Natural killer cell (primary cell): ENCODE results near the gene ACKR4. TPM values are rescaled to one million over a fixed set of nuclear protein-coding genes. Genes with fewer than 3 reads are reported as not detected.

Source experiments
- ATAC-seq, 3 donors: fragments of 150-1000 bp in 2 of 3; fragments of 200-7000 bp in 1 of 3; cut with Tn5 transposase; 1 replicate in 1 of 3; 2 replicates in 2 of 3; pipeline ENCODE4 v1.10.0; 2021; ENCODE audit warnings: mild to moderate bottlenecking in 2 of 3, moderate library complexity in 2 of 3
- DNase-seq, 2 donors: peaks; one replicate each; pipeline versions ENCODE4 v3.0.0 to v3.0.0-alpha.2; 2013 to 2021; ENCODE audit warnings: mixed read lengths in 1 of 2
- H3K27ac ChIP-seq: one replicate; pipeline ENCODE4 v1.5.1; 2013; ENCODE audit warnings: mild to moderate bottlenecking, low read length
- H3K27me3 ChIP-seq: one replicate; pipeline ENCODE4 v1.6.1; 2013; ENCODE audit warnings: low read length; ENCODE audit not compliant: control insufficient read depth, insufficient read depth
- H3K36me3 ChIP-seq: one replicate; pipeline ENCODE4 v1.6.1; 2013; ENCODE audit warnings: low read length; ENCODE audit not compliant: control insufficient read depth, insufficient read depth
- H3K4me1 ChIP-seq: one replicate; pipeline ENCODE4 v1.6.1; 2013; ENCODE audit warnings: low read length; ENCODE audit not compliant: control insufficient read depth, insufficient read depth
- H3K4me3 ChIP-seq: one replicate; pipeline ENCODE4 v1.5.1; 2013; ENCODE audit warnings: low read length
- H3K9me3 ChIP-seq: one replicate; pipeline ENCODE4 v1.6.1; 2013; ENCODE audit warnings: low read length; ENCODE audit not compliant: control insufficient read depth, insufficient read depth
- H3K27ac Mint-ChIP-seq, 2 donors: one replicate each; pipeline ENCODE4 v1.8.0; 2022; ENCODE audit warnings: mild to moderate bottlenecking in 2 of 2, mixed read lengths in 2 of 2, moderate library complexity in 1 of 2
- H3K27me3 Mint-ChIP-seq, 2 donors: one replicate each; pipeline ENCODE4 v1.8.0; 2022; ENCODE audit warnings: low read depth in 2 of 2, mixed read lengths in 2 of 2
- H3K36me3 Mint-ChIP-seq: one replicate; pipeline ENCODE4 v1.8.0; 2022; ENCODE audit warnings: mixed read lengths
- H3K4me1 Mint-ChIP-seq, 2 donors: one replicate each; pipeline ENCODE4 v1.8.0; 2022; ENCODE audit warnings: mixed read lengths in 2 of 2
- H3K4me3 Mint-ChIP-seq: one replicate; pipeline ENCODE4 v1.8.0; 2022; ENCODE audit warnings: mild to moderate bottlenecking, moderate library complexity, mixed read lengths
- H3K9me3 Mint-ChIP-seq, 2 donors: one replicate each; pipeline ENCODE4 v1.8.0; 2022; ENCODE audit warnings: mixed read lengths in 2 of 2
- WGBS: methylation state at CpG from one replicate; pipeline ENCODE4 v1.1.7; 2013; ENCODE audit warnings: missing lambda C conversion rate; ENCODE audit not compliant: insufficient coverage; 5-methylcytosine and 5-hydroxymethylcytosine counted together
- intact Hi-C: fragments of 100-400 bp; cut with micrococcal nuclease; formaldehyde crosslinking; loops from one replicate; pipeline ENCODE4 v1.14.2; 2022
- total RNA-seq, 4 donors: library from RNA; stranded (reverse); fragments of 120-200 nt in 1 of 4; gene quantifications; one replicate each; pipeline versions ENCODE4 v1.2.3 to v1.2.4, GENCODE V29; 2013 to 2022
- TF ChIP-seq, protein P1 (sequence below): fragments of 200-600 bp; IDR thresholded peaks from one replicate; pipeline ENCODE4 v1.8.0; 2022; ENCODE audit warnings: antibody characterized with exemption

The ACKR4 gene
- total RNA-seq, 3 donors from 2014 or later (not counting 1 experiment from before 2014, with no cell fraction given): 0.14 to 0.32 TPM; not detected in 1

DNA sequence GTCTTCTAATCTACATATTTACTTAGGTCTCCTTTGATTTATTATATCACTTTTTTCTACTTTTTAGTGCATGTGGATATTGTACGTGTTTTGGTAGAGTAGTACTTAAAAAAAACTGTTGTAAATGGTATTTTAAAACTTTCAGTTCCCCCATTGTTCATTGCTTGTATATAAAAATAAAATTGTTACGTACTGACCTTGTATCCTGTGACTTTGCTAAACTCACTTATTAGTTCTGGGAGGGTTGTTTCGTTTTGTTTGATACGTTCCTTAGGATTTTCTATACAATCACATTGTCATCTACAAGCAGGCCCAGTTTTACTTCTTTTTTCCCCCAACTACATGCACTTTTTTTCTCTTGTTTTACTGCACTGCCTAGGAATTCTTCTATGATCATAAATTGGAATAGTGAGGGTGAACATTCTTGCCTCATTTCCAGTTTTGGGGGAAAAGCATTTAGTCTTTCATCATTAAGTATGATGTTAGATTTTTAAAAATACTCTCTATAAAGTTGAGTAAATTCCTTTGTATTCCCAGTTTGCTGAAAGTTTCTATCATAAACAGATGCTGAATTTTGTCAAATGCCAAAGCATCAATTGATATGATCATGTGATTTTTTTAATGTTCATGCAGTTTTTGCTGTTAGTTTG lies 33.5 kb upstream of the ACKR4 start:
- Mint-ChIP-seq H3K9me3 (no peaks in the 10 kb centered on the region), H3K27ac (no peak overlapping the region), H3K4me1 (no peaks in the 10 kb centered on the region), H3K36me3 (peaks cover 6% of the 10 kb centered on the region), H3K27me3 (no peaks in the 10 kb centered on the region), H3K4me3 (no peak overlapping the region)
- Histone ChIP-seq H3K4me1 (no peaks in the 10 kb centered on the region), H3K4me3 (no peak overlapping the region), H3K27ac (no peak overlapping the region), H3K36me3 (peaks cover 10% of the 10 kb centered on the region), H3K27me3 (no peaks in the 10 kb centered on the region), H3K9me3 (no peaks in the 10 kb centered on the region)
- no peak for DNase-seq
- no CpG with 5 or more reads among the region's 4 CpGs for WGBS
- TF ChIP-seq, protein P1, sequence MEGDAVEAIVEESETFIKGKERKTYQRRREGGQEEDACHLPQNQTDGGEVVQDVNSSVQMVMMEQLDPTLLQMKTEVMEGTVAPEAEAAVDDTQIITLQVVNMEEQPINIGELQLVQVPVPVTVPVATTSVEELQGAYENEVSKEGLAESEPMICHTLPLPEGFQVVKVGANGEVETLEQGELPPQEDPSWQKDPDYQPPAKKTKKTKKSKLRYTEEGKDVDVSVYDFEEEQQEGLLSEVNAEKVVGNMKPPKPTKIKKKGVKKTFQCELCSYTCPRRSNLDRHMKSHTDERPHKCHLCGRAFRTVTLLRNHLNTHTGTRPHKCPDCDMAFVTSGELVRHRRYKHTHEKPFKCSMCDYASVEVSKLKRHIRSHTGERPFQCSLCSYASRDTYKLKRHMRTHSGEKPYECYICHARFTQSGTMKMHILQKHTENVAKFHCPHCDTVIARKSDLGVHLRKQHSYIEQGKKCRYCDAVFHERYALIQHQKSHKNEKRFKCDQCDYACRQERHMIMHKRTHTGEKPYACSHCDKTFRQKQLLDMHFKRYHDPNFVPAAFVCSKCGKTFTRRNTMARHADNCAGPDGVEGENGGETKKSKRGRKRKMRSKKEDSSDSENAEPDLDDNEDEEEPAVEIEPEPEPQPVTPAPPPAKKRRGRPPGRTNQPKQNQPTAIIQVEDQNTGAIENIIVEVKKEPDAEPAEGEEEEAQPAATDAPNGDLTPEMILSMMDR: no peak
- no peak for ATAC-seq
- intact Hi-C loops: no loop called here

DNA sequence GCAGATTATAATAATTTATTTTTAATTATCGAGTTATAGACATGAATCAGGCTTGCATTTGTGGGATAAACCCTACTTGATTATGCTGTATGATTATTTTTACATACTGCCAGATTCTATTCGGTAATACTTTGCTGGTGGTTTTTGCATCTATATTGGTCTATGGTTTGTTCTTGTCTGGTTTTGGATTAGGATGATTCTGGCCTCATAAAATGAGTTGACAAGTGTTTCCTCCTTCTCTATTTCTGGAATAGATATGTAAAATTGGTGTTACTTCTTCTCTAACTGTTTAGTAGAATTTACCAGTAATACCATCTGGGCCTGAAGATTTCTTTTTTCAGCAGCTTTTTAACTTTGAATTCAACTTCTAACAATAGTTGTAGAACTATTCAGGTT lies 33.0 kb upstream of the ACKR4 start:
- ATAC-seq: no peak
- TF ChIP-seq, protein P1: no peak
- H3K27ac Mint-ChIP-seq: no peak overlapping the region
- no peaks in the 10 kb centered on the region for H3K4me1 Mint-ChIP-seq
- no peak for DNase-seq
- no peaks in the 10 kb centered on the region for H3K27me3 Mint-ChIP-seq
- no peaks in the 10 kb centered on the region for H3K9me3 Mint-ChIP-seq
- H3K4me1 ChIP-seq: no peaks in the 10 kb centered on the region
- peaks cover 7% of the 10 kb centered on the region for H3K36me3 ChIP-seq
- no peak overlapping the region for H3K4me3 ChIP-seq
- H3K4me3 Mint-ChIP-seq: no peak overlapping the region
- no peaks in the 10 kb centered on the region for H3K9me3 ChIP-seq
- H3K36me3 Mint-ChIP-seq: peaks cover 6% of the 10 kb centered on the region
- WGBS: 33% methylated on average over 1 of the region's 2 CpGs
- intact Hi-C loops: no loop called here
- no peak overlapping the region for H3K27ac ChIP-seq
- no peaks in the 10 kb centered on the region for H3K27me3 ChIP-seq

DNA sequence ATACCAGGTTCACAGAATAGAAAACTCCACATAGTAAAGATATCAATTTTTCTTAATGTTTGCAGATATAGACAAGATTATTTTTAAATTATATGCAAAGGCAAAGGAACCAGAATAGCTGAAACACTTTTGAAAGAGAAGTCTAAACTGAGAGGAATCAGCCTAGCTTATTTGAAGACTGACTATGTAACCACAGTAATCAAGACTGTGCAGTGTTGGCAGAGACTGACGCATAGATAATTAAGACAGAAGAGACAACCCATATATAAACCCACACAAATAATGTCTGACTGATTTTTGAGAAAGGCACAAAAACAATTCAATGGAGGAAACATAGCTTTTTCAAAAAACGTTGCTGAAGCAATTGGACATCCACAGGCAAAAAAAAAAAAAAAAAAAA lies 28.6 kb upstream of the ACKR4 start:
- DNase-seq (no peak), ATAC-seq (no peak)
- 92% methylated on average over 1 of the region's 2 CpGs for WGBS
- Histone ChIP-seq H3K27ac (no peak overlapping the region), H3K27me3 (no peaks in the 10 kb centered on the region), H3K36me3 (peaks cover 4% of the 10 kb centered on the region), H3K4me3 (no peak overlapping the region), H3K4me1 (no peaks in the 10 kb centered on the region), H3K9me3 (no peaks in the 10 kb centered on the region)
- Mint-ChIP-seq H3K4me1 (no peaks in the 10 kb centered on the region), H3K4me3 (no peak overlapping the region), H3K27me3 (no peaks in the 10 kb centered on the region), H3K27ac (no peak overlapping the region), H3K9me3 (no peaks in the 10 kb centered on the region), H3K36me3 (peaks cover 6% of the 10 kb centered on the region)
- intact Hi-C loops: no loop called here
- TF ChIP-seq, protein P1: no peak

DNA sequence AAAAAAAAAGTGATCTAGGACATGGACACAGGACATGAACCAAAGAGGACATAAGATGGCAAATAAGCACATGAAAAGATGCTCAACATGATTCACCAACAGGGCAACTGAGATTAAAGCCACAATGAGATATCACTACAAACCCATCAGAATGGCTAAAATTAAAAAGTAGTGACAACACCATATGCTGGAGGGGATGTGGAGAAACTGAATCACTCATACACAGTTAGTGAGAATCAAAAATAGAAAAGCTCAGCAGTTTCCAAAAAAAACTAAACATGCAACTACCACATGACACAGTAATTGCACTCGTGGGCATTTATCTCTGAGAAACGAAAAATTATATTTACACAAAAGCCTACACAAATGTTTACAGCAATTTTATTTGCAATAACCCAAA lies 27.9 kb upstream of the ACKR4 start:
- intact Hi-C loops: no loop called here
- TF ChIP-seq, protein P1: no peak
- DNase-seq (no peak), ATAC-seq (no peak)
- no peak overlapping the region for H3K27ac Mint-ChIP-seq
- no peaks in the 10 kb centered on the region for H3K4me1 ChIP-seq
- no peak overlapping the region for H3K27ac ChIP-seq
- no peaks in the 10 kb centered on the region for H3K9me3 ChIP-seq
- H3K27me3 ChIP-seq: no peaks in the 10 kb centered on the region
- no peaks in the 10 kb centered on the region for H3K27me3 Mint-ChIP-seq
- H3K4me3 Mint-ChIP-seq: no peak overlapping the region
- no peak overlapping the region for H3K4me3 ChIP-seq
- H3K4me1 Mint-ChIP-seq: no peaks in the 10 kb centered on the region
- WGBS: 90% methylated on average over 2 of the region's 2 CpGs
- no peaks in the 10 kb centered on the region for H3K9me3 Mint-ChIP-seq
- no peaks in the 10 kb centered on the region for H3K36me3 ChIP-seq
- H3K36me3 Mint-ChIP-seq: peaks cover 5% of the 10 kb centered on the region
